Measurements from ENCODE around the gene RHBG. TPM values are rescaled to one million over a fixed set of nuclear protein-coding genes. Genes with fewer than 3 reads are reported as not detected.

RHBG gene
- total RNA-seq, 1 experiment from 2014 or later, result 1.5 TPM

DNA sequence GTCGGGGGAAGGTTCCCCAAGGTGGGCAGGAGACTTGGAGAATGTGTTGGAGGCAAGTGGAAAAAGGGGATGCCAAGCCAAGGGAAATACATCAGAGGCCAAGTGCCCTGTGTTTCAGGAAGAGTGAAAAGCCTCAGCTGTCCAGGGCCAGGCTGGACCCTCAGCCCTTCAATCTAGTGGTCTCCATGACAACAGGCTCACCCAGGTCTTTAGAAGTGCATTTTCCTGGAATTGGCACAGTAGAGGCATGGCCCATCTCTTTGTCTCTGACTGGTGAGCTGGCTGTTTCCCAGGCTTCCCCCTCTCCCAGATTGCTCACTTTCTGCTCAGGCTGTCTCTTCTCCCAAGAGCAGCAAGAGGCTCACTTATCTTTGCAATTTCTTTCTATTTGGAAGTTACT, 10.4 kb upstream of the RHBG start:
- H3T11ph ChIP-seq (ENCODE audit: low read length), result no peak overlapping the region
- H3K23ac ChIP-seq (ENCODE audit: insufficient read length, low read depth, low read length), result no peak overlapping the region
- Mint-ChIP-seq H3K27me3 (ENCODE audit: low read depth) (peaks cover 21% of the 10 kb centered on the region), H3K4me1 (peaks cover 9 to 13% of the 10 kb centered on the region in 2 experiments), H3K36me3 (ENCODE audit: insufficient read depth in 1 of 3, low read depth in 3 of 3) (no peaks in the 10 kb centered on the region), H3K27ac (no peak overlapping the region), H3K9me3 (peaks cover 0 to 3% of the 10 kb centered on the region in 2 experiments; a peak in 2 of 5 replicates), H3K4me3 (no peak overlapping the region)
- no peaks in the 10 kb centered on the region for H3K27me3 ChIP-seq (ENCODE audit: insufficient read depth, low read length)
- no peak overlapping the region for H3K4me2 ChIP-seq (ENCODE audit: insufficient read depth, insufficient read length, low read length)
- no peak overlapping the region for H3K9ac ChIP-seq (ENCODE audit: extremely low read depth, insufficient read length, low read length)
- no peak overlapping the region for H2BK12ac ChIP-seq (ENCODE audit: insufficient read length, low read depth, low read length)
- DNase-seq, result no peak
- H3K23me2 ChIP-seq (ENCODE audit: insufficient read length, low read depth, low read length, poor library complexity, severe bottlenecking), result no peaks in the 10 kb centered on the region
- H2AFZ ChIP-seq (ENCODE audit: low read length), result no peak overlapping the region
- no peak overlapping the region for H2AK5ac ChIP-seq (ENCODE audit: insufficient read length, low read length)
- H4K5ac ChIP-seq (ENCODE audit: insufficient read length, low read depth, low read length), result no peak overlapping the region
- H3K56ac ChIP-seq (ENCODE audit: insufficient read length, low read depth, low read length), result no peak overlapping the region
- H2BK20ac ChIP-seq (ENCODE audit: low read depth, low read length, poor library complexity, severe bottlenecking), result no peak overlapping the region
- no peak overlapping the region for H3K18ac ChIP-seq (ENCODE audit: insufficient read length, low read depth, low read length)
- H3K4ac ChIP-seq (ENCODE audit: low read depth, low read length), result no peak overlapping the region
- no peaks in the 10 kb centered on the region for H3K79me1 ChIP-seq (ENCODE audit: insufficient read depth, low read depth, low read length, poor library complexity, severe bottlenecking)
- no peak overlapping the region for H2BK15ac ChIP-seq (ENCODE audit: low read depth, low read length)
- H3K4me1 ChIP-seq (ENCODE audit: insufficient read depth, low read length), result no peaks in the 10 kb centered on the region
- no peaks in the 10 kb centered on the region for H4K20me1 ChIP-seq (ENCODE audit: control insufficient read depth, insufficient read depth, insufficient read length)
- H3K9me3 ChIP-seq (ENCODE audit: control insufficient read depth, low read depth, low read length), result no peaks in the 10 kb centered on the region
- H4K8ac ChIP-seq (replicated peaks; ENCODE audit: insufficient read length, low read depth, low read length), result no peak overlapping the region
- WGBS (ENCODE audit: extremely low coverage, insufficient read length, low lambda C conversion rate), result no CpG with 5 or more reads among the region's 1 CpG
- no peak overlapping the region for H2BK5ac ChIP-seq (ENCODE audit: insufficient read length, low read length)
- no peak overlapping the region for H2BK120ac ChIP-seq (ENCODE audit: low read depth, low read length, poor library complexity, severe bottlenecking)
- TF ChIP-seq, protein P1, sequence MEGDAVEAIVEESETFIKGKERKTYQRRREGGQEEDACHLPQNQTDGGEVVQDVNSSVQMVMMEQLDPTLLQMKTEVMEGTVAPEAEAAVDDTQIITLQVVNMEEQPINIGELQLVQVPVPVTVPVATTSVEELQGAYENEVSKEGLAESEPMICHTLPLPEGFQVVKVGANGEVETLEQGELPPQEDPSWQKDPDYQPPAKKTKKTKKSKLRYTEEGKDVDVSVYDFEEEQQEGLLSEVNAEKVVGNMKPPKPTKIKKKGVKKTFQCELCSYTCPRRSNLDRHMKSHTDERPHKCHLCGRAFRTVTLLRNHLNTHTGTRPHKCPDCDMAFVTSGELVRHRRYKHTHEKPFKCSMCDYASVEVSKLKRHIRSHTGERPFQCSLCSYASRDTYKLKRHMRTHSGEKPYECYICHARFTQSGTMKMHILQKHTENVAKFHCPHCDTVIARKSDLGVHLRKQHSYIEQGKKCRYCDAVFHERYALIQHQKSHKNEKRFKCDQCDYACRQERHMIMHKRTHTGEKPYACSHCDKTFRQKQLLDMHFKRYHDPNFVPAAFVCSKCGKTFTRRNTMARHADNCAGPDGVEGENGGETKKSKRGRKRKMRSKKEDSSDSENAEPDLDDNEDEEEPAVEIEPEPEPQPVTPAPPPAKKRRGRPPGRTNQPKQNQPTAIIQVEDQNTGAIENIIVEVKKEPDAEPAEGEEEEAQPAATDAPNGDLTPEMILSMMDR (conservative IDR thresholded peaks at IDR 0.05), result no peak
- H3K79me2 ChIP-seq (ENCODE audit: insufficient read depth, low read length), result no peaks in the 10 kb centered on the region
- H3K27ac ChIP-seq (ENCODE audit: insufficient read length, low read depth, low read length), result no peak overlapping the region
- no peak overlapping the region for H4K91ac ChIP-seq (ENCODE audit: insufficient read length, low read depth, low read length)
- H3K14ac ChIP-seq (ENCODE audit: insufficient read depth, low read length), result no peak overlapping the region
